Ascending aorta (tissue), 2 donors: ENCODE results near the gene PCDHB10. TPM values are rescaled to one million over a fixed set of nuclear protein-coding genes. Genes with fewer than 3 reads are reported as not detected.
"Not testable (repeated sequence)": the region's sequence is repeated elsewhere in the genome, so short reads cannot be mapped to it uniquely, and the experiment has no call there.

Experiments used
- DNase-seq, 2 donors: peaks; one replicate each; pipeline ENCODE4 v3.0.0-alpha.2; 2019; ENCODE audit warnings: low spot score in 2 of 2
- H3K27ac ChIP-seq, 2 donors: fragments of 200-600 bp; sonication (generic); one replicate each; pipeline ENCODE4 v1.5.1; 2016 to 2017; ENCODE audit warnings: mild to moderate bottlenecking in 1 of 2
- H3K27me3 ChIP-seq: fragments of 200-600 bp; sonication (generic); one replicate; pipeline ENCODE4 v1.5.1; 2017
- H3K36me3 ChIP-seq, 2 donors: fragments of 200-600 bp; sonication (generic); one replicate each; pipeline ENCODE4 v1.5.1; 2016
- H3K4me1 ChIP-seq, 2 donors: fragments of 200-600 bp; sonication (generic); one replicate each; pipeline ENCODE4 v1.5.1; 2016 to 2017; ENCODE audit warnings: mild to moderate bottlenecking in 1 of 2
- H3K4me3 ChIP-seq, 2 donors: fragments of 200-600 bp; sonication (generic); one replicate each; pipeline ENCODE4 v1.5.1; 2016 to 2017; ENCODE audit warnings: mild to moderate bottlenecking in 1 of 2
- H3K9me3 ChIP-seq, 2 donors: fragments of 200-600 bp; sonication (generic); one replicate each; pipeline ENCODE4 v1.5.1; 2016
- CTCF ChIP-seq, 3 experiments: fragments of 200-600 bp in 2 of 3; fragments of 450-650 bp in 1 of 3; sonication (generic) in 2 of 3; IDR thresholded peaks; one replicate each; pipeline ENCODE4 v1.5.1; 2016 to 2019; ENCODE audit warnings: antibody characterized with exemption in 3 of 3, mild to moderate bottlenecking in 1 of 3, moderate library complexity in 1 of 3
- intact Hi-C: fragments of 100-400 bp; cut with DNase I; formaldehyde crosslinking; loops from one replicate; pipeline ENCODE4 v1.15.1; 2023
- total RNA-seq: library from RNA; depleted of rRNA; stranded (reverse); fragments of >200 nt; gene quantifications from one replicate; pipeline ENCODE4 v1.1.0, GENCODE V29; 2016

Gene PCDHB10
- total RNA-seq, 1 donor from 2014 or later: 0.21 TPM

GRCh38 chr5:141196363-141196762 is 4.2 kb downstream of the PCDHB10 start:
- DNase-seq: no peak
- Histone ChIP-seq H3K27ac (no peak overlapping the region), H3K36me3 (no peaks in the 10 kb centered on the region), H3K4me3 (no peak overlapping the region), H3K4me1 (no peaks in the 10 kb centered on the region), H3K9me3 (peaks cover 57 to 93% of the 10 kb centered on the region in 2 donors), H3K27me3 (no peaks in the 10 kb centered on the region)
- intact Hi-C loops: no loop called here
- no peak for TF ChIP-seq CTCF (IDR thresholded peaks at IDR 0.05)

GRCh38 chr5:141199359-141200235 is 7.4 kb downstream of the PCDHB10 start, which contains the start of gene PCDHB11:
Gene PCDHB11, plus strand, starts transcription at chr5:141199627. Its CDS starts 148 bp downstream, at chr5:141199775.
- DNase-seq: no peak
- no peaks in the 10 kb centered on the region for H3K27me3 ChIP-seq
- H3K4me1 ChIP-seq: no peaks in the 10 kb centered on the region
- no peak for TF ChIP-seq CTCF (IDR thresholded peaks at IDR 0.05)
- intact Hi-C loops: no loop called here
- no peak within 1 kb of the TSS for H3K27ac ChIP-seq
- peaks cover 58 to 95% of the 10 kb centered on the region in 2 donors for H3K9me3 ChIP-seq
- peak within 1 kb of the TSS in 1 of 2 donors; percentile 38 for H3K4me3 ChIP-seq
- H3K36me3 ChIP-seq: no peaks in the 10 kb centered on the region

DNA sequence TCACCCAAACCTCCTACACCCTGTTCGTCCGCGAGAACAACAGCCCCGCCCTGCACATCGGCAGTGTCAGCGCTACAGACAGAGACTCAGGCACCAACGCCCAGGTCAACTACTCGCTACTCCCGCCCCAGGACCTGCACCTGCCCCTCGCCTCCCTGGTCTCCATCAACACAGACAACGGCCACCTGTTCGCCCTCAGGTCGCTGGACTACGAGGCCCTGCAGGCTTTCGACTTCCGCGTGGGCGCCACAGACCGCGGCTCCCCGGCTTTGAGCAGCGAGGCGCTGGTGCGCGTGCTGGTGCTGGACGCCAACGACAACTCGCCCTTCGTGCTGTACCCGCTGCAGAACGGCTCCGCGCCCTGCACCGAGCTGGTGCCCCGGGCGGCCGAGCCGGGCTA is 9.0 kb downstream of the PCDHB10 start:
- H3K4me3 ChIP-seq, H3K36me3 ChIP-seq, DNase-seq, H3K27ac ChIP-seq, H3K27me3 ChIP-seq, intact Hi-C loops, H3K4me1 ChIP-seq: not testable (repeated sequence)
- peaks cover 62 to 95% of the 10 kb centered on the region in 2 donors for H3K9me3 ChIP-seq

- intact Hi-C loops, H3K27me3 ChIP-seq, H3K27ac ChIP-seq, H3K4me1 ChIP-seq, DNase-seq, H3K4me3 ChIP-seq: not testable (repeated sequence)
- H3K9me3 ChIP-seq: peaks cover 61 to 95% of the 10 kb centered on the region in 2 donors
- peaks cover 0 to 12% of the 10 kb centered on the region in 2 donors for H3K36me3 ChIP-seq
Observed at GRCh38 chr5:141201646-141202045, 9.5 kb downstream of the PCDHB10 start.

DNA sequence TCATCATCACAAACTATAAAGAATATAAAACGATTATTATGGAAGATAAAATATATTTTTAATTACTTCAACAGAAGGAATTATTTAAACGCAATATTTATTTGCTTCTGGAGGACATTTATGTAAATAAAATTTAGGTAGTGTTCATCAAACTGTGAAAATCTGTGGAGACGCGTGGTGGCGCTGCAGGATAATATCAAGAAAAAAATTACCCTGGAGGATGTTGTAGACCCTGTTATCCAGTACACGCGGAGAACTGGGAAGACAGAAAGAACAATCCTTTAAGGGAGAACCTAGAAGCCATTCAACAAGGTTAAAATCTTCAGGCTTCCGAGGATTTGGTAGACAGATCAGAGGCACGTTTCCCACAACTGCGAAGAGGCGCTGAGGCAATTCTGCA is 16.3 kb downstream of the PCDHB10 start, which contains the start of gene PCDHB12:
Gene PCDHB12 (plus strand): TSS at position 242 of the 400 bp plus-strand sequence. CDS start 189 bp downstream, outside the sequence.
- DNase-seq: no peak
- intact Hi-C loops: no loop called here
- Histone ChIP-seq H3K27ac (no peak within 1 kb of the TSS), H3K27me3 (no peaks in the 10 kb centered on the region), H3K36me3 (peaks cover 0 to 21% of the 10 kb centered on the region in 2 donors), H3K4me1 (no peaks in the 10 kb centered on the region), H3K9me3 (peaks cover 55 to 89% of the 10 kb centered on the region in 2 donors), H3K4me3 (peak within 1 kb of the TSS in 1 of 2 donors; percentile 8)
- TF ChIP-seq CTCF (IDR thresholded peaks at IDR 0.05): peak in 1 of 3 experiments; percentile 23

DNA sequence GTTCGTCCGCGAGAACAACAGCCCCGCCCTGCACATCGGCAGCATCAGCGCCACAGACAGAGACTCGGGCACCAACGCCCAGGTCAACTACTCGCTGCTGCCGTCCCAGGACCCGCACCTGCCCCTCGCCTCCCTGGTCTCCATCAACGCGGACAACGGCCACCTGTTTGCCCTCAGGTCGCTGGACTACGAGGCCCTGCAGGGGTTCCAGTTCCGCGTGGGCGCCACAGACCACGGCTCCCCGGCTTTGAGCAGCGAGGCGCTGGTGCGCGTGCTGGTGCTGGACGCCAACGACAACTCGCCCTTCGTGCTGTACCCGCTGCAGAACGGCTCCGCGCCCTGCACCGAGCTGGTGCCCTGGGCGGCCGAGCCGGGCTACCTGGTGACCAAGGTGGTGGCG is 18.1 kb downstream of the PCDHB10 start:
- Histone ChIP-seq H3K36me3 (peaks cover 0 to 20% of the 10 kb centered on the region in 2 donors), H3K9me3 (peaks cover 54 to 85% of the 10 kb centered on the region in 2 donors)
- DNase-seq, intact Hi-C loops, H3K27me3 ChIP-seq, H3K27ac ChIP-seq, H3K4me3 ChIP-seq, H3K4me1 ChIP-seq: not testable (repeated sequence)

- intact Hi-C loops, H3K27ac ChIP-seq, H3K4me3 ChIP-seq, DNase-seq, H3K27me3 ChIP-seq, H3K4me1 ChIP-seq: not testable (repeated sequence)
- H3K36me3 ChIP-seq: peaks cover 0 to 14% of the 10 kb centered on the region in 2 donors
- H3K9me3 ChIP-seq: peaks cover 49 to 83% of the 10 kb centered on the region in 2 donors
Observed at GRCh38 chr5:141210849-141211248, 18.7 kb downstream of the PCDHB10 start.
